Measurements from ENCODE around the gene GIMAP2.

GRCh38 chr7:150719436-150719835 is 33.9 kb downstream of the GIMAP2 start:
- TF ChIP-seq CTCF (IDR thresholded peaks at IDR 0.05) (no peak), POLR2A (IDR thresholded peaks at IDR 0.05) (no peak)
